NCI-H1092 (cell line): ENCODE data around the gene OR8G1.
"Not testable (repeated sequence)": the region's sequence is repeated elsewhere in the genome, so short reads cannot be mapped to it uniquely, and the experiment has no call there.

Source experiments
- DNase-seq: peaks from one replicate; lab custom pipeline; 2025; lab: John Stamatoyannopoulos, UW

OR8G1 gene, protein sequence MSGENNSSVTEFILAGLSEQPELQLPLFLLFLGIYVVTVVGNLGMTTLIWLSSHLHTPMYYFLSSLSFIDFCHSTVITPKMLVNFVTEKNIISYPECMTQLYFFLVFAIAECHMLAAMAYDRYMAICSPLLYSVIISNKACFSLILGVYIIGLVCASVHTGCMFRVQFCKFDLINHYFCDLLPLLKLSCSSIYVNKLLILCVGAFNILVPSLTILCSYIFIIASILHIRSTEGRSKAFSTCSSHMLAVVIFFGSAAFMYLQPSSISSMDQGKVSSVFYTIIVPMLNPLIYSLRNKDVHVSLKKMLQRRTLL

DNA sequence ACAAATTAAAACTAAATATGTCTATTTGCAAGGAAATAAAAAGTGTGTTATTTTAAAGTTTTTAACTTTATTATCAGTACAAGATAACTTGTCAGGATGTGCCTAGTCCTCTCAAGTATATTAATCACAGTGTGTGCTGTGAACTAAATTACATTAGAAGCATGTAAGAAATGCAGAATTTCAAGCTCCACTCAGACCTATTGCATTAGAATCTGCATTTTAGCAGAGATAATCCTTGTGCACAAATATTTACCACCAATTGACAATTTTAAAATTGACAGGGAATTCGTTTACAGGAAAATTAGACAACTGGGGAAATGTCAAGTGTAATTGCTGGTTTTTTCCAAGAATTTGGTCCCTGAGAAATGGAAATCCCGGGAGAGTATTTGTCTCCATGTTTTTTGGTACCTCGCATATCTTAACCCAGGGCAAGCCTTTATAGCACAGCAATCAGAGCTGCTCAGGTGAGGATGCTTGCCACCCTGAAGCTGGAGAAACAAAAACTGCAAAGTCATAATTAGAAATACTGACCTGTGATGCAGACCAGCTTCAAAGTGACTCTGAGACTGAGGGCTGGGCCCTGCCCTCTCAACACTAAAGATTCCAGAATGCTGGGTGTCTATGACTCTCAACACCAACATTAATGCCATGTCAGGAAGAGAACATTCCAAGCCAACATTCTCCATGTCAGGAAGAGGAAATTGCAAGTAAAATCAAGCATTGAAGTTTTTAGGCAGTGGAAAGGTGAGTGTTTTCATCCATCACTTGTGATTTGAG, at the start of gene OR8G1:
TSS of gene OR8G1 (plus strand) at position 475 of the 777 bp plus-strand sequence. CDS start 8,581 bp downstream, outside the sequence.
- DNase-seq = no peak

DNA sequence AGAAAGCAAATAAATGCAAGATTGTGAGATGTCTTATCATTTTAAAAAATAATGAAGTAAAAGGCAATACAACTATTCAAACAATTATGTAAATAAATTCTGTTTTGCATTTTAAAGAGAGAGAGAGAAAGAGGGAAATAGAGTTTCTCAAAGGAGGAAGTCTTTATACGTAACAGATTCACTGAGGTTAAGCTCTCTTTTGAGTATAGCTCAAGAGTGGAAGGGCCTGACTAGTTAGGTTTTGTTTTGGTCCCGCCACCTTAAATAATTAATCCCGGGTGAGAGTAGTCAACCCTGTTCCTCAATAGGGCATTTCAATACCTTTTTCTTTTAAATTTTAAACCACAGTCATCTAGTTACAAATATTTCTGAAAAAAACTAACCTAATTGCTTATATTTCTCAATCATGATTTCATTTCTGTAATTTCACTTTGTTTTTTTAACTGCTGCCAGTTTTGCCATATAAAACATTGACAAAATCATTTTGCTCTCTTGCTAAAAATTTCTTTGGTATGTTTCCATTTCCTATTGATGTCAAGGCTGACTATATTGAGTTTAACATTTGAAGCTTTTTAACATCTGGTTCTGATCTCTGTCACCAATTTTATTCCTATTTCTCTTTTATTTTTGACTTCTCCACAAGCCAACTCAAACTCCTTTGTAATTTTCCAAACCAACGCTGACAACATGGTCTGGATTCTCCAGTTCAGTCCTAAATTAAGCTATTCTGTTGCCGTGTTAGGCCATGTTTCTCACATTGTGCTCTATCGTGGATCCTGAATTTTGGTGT, 47.5 kb upstream of the OR8G1 start:
- DNase-seq = no peak

DNA sequence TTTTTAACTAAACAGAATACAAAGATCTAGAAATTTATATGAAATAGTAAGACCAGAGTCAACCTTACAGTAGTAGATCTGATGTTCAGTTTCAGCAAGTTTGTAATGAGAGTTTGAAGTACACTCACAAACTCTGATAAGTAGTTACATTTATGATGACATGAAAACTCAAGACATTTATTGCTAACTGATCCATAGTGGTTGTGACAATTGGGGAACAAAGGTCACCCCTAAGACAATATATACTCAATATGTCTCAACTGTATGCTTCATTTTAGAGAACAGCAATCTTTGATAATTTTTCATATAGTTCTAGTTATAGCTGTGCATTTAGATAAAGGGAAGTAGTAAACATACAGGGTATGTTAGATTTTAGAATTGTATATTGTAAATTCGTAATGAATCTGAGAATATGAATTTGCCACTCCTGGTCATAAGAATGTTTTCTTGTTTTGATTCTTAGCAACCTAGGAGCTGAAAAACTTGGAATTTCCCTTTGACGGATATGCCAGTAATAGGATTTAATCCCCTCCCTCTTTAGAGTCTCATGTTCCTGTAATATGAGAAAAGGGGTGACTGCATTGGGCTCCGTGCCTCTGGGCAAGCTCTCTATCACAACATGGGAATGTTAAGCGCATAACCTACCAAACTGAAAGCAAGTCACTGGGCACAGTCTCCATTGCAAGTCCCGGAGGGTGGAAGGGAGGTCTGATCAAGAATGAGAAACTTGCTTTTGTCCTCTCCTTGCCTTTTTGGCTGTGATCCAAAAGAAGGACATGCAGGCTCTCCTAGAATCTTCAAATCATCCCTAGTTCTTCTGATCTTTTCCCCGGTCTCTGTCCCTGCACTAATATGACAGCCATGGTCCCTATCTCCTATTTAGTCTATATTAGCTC, 46.4 kb upstream of the OR8G1 start:
- no peak for DNase-seq

DNA sequence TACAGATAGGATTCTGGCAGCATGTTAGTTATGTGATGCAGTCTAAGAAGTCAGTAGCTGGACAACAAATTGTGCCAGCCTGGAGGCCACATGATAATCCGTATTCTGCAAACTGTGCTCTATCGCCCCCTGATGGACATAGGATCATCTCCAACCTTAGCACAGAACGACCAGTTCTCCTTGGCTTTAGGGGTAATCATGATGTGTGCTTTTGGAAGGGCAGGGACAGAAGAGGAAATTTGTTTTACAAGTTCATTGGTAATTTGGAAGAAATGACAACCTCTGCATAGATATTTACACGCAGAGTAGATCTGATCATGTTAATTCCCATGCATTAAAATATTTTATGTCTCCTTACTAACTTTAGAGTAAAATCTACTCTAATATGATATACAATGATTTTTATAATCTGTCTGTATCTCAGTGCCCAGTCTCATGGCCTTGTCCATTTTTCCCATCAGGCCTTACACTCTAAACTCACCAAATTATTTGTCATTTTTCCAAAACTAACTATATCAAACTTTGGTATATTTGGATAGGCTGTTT, 45.6 kb upstream of the OR8G1 start:
- DNase-seq = peak; percentile 52

DNA sequence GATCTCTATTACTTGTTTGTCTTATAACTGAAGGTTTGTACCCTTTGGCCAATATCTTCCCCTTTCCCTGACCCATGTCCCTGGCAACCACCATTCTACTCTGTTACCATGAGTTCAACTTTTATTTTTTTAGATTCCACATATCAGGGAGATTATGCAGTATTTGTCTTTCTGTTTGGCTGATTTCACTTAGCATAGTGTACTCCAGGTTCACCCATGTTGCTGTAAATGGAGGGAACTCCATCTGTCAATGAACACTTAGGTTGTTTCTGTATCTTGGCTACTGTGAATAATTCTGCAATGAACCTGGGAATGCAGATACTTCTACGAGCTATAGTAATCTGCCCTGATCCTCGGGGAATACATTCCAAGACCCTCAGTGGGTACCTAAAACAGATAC, 42.9 kb upstream of the OR8G1 start:
- no peak for DNase-seq

DNA sequence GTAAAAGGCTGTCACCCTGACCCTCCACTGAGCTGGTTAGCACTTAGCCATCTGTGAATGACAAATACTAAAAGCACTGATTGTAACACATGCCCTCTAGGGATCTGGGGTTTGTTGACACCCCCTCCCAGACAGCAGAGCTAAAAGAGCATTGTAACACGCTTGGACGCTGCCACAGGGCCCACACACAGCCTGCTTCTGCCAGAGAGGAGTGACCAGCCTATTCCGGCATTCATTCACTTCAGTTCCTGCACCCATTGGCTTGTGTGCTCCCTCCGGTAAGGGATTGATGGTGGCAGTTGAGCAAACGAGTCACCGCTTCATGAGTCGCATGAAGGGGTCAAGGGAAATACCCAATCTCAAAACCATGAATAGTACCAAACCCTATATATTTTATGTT, 42.0 kb upstream of the OR8G1 start:
- no peak for DNase-seq

DNA sequence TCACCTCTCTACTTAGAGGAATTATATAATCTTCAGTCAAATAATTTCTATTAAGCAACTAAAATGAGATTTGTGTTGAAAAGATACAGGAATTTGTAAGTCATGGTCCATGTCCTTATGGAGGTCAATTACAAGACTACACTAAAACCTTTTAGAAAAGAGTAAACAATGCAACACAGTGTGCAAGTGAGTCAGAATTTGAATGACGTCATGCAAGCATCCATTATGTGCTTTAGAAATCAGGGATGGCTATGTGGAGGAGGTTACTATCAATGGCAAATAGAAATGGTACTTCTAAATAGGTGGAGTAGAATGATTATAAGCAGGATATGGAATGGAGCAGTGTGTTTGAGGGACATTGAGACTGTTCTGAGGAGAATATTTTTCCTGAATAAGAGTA, 41.2 kb upstream of the OR8G1 start:
- DNase-seq = no peak

DNA sequence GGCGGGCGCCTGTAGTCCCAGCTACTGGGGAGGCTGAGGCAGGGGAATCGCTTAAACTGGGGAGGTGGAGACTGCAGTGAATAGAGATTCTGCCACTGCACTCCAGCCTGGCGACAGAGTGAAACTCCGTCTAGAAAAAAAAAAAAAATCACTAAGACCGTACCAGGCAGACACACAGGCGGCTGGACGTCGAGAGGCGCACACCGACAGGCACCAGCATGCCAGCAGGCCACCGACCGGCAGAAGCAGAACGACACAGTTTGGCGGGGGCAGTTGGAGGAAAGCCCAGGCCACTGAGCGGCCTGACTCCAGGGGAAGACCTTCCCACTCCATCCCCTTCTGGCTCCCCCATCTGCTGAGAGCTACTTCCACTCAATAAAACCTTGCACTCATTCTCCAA, 40.2 kb upstream of the OR8G1 start:
- no peak for DNase-seq

DNA sequence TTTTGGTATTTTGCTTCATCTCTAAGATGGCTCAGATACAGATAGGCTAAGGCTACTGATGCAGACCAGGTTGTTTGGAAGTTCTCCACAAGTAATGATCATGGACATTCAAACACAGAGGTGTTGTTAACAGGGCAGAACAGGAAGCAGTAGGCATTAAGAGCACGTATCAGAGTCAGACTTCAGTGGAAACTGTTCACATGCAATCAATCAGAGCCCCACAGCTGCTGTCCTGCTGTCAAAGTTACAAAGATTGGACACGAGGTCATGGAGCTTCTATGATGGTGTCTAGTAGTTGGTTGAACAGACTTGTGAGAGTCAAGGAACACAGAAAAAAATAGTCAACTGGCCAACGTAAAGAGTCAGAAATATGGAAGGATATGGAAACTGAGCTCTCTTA, 37.9 kb upstream of the OR8G1 start:
- DNase-seq = no peak

DNA sequence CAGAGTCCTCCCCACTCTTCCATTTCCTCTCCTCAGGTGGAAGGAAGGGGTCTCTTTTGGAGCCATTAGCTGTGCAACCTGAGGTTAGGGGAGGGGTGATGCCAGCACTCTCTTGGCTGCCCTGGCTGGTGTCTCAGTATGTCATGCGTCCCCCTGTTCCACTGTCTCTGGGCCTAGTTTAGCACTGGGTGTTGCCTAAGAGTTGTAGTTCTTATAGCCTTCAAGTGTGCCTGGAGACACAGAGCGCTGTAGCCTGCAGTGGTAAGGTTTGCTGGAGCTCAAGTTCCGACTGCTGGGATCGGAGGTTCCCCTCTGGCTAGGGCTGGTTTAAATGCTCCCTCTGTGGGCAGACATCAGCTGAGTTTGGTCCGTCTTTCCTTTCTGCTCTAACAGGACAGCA, 36.9 kb upstream of the OR8G1 start:
- DNase-seq = no peak

DNA sequence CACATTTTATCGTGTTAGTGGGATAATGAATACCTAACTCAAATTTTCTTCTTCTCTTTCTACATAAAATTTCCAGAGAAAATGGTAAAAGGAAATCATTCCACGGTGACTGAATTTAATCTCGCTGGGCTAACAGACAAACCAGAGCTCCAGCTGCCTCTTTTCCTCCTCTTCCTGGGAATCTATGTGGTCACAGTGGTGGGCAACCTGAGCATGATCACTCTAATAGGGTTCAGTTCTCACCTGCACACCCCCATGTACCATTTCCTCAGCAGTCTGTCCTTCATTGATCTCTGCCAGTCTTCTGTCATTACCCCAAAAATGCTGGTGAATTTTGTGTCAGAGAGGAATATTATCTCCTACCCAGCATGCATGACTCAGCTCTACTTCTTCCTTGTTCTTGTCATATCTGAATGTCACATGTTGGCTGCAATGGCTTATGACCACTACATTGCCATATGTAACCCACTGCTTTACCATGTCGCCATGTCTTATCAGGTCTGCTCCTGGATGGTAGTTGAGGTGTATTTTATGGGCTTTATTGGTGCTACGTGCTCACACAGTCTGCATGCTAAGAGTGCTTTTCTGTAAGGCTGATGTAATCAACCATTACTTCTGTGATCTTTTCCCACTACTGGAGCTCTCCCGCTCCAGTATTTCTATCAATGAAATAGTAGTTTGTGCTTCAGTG, 33.6 kb upstream of the OR8G1 start:
- DNase-seq = no peak

DNA sequence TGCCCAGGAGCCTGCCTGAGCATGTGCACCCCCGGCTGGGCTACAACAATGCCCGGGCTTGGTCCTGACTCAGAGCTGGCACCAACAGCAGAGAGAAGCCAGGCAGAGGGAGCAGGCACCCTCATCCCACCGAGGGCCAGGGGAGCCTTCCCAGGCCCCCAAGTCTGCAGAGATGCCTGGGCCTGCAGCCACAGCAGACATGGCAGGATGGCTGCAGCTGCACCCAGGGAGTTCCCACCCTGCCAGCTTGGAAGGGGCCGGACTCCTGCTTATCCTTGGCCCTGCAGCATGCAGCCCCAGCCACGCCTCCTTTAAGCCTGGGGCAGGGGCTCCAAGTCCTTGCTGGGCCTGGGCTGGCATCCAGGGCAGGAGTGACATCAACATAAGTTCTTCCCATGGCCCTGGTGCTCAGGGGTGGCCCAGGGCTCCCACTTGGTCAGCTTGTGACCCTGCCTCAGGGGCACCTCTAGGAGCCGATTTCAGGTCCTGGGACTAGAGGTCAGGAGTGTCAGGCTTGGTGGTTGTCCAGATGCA, 31.0 kb upstream of the OR8G1 start:
- no peak for DNase-seq

DNA sequence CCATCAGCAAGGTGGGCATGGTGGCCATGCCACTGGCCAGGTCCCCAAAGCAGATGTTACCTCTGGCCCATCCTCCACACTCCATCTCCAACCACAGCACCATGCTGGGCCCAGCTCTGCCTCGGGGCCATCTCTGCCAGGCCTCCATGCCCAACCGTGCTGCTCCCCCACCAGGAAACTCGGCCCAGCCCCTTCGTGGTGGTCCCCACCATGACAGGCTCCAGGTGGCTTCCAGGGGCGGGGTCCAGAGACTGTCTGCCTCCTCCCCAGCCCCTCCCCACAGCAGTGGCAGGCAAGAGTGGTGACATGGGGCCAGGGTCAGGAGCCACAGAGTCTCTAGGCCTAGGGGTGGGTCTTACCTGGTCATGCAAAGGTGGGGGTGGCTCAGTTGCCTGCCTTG, 30.5 kb upstream of the OR8G1 start:
- no peak for DNase-seq

DNA sequence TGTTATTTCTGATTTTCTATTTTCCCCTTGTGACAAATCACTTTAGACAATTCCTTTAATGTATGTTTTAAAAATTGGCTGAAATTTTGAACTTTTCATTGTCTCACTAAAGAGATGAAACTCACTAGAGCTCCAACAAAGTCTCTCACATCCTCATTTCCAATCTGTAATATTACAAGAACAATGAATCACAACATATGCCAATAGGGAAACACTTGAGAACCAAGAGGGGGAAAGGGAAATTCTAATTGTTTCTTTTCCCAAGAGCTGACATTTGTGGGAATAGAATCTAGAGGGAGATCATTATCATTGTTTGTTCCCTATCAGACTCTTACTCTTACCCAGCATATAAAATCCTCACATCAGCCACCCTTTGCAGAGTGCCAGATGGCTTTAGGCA, 29.6 kb upstream of the OR8G1 start:
- DNase-seq = no peak

DNA sequence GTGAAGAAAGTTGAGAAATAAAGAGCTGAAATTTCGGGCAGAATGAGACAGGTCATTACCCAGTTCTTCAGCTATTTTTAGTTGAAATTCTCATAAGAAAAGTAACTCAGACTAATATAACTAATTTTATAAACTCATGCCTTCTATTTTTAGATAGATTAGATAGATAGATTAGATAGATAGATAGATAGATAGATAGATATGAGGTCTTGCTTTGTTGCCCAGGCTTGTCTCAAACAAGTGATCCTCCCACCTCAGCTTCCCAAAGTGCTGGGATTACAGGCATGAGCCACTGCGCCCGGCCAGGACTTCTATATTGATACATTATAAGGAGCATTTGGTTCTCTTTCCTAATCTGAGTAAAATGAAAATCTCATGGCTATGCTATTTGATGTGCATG, 26.9 kb upstream of the OR8G1 start:
- DNase-seq = no peak

DNA sequence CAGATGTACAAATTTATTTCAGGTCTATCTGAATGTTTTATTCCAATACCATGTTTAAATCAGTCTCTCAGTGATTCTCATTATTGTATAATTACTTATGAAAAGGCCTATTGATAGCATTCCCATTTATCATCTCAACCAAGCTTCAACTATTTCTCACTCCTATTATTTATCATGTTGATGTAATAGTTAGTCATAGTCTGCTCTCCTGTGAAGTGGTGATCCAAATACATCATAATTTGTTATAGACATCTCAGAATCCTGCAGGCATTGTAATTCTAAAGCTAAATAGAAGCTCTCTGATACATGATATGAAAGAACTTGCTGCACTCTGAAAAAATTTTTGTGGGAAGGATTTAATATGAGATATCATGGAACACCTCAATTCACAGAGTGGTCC, 21.8 kb upstream of the OR8G1 start:
- no peak for DNase-seq

DNA sequence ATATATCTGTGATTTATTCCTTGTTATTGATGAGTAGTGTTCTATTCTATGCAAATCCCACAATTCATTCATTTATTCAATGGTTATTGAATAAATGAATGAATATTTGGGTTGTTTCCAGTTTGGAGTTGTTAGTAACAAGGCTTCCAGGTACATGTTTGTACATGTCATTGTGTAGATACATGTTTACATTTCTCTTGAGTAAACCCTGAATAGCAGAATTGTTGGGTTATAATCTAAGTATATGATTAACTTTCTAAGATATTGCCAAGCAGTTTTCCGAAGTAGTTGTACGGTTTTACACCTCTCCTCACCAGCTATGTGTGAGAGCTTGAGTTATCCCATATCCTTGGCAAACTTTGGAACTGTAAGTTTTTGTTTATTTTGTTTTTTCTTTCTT, 18.5 kb upstream of the OR8G1 start:
- no peak for DNase-seq

DNA sequence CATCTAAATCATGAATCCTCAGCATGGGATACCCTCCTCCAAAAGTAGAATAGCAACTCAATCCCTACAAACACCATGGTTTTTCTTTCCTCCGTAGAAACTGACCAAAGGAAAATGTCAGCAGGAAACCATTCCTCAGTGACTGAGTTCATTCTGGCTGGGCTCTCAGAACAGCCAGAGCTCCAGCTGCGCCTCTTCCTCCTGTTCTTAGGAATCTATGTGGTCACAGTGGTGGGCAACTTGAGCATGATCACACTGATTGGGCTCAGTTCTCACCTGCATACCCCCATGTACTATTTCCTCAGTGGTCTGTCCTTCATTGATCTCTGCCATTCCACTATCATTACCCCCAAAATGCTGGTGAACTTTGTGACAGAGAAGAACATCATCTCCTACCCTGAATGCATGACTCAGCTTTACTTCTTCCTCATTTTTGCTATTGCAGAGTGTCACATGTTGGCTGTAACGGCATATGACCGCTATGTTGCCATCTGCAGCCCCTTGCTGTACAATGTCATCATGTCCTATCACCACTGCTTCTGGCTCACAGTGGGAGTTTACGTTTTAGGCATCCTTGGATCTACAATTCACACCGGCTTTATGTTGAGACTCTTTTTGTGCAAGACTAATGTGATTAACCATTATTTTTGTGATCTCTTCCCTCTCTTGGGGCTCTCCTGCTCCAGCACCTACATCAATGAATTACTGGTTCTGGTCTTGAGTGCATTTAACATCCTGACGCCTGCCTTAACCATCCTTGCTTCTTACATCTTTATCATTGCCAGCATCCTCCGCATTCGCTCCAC, 16.1 kb upstream of the OR8G1 start:
- not testable (repeated sequence) for DNase-seq

DNA sequence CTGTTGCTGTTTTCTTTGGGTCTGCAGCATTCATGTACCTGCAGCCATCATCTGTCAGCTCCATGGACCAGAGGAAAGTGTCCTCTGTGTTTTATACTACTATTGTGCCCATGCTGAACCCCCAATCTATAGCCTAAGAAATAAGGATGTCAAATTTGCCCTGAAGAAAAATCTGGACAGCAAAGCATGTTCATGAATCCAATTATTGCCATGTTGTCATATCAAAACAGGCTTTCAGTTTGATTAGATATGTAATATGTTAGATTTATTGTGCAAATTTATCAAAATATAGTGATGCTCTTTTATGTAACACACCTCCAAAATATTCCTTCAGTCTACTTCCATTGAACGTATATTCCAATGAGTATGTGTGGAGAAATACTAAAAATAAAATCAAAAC, 15.4 kb upstream of the OR8G1 start:
- no peak for DNase-seq

DNA sequence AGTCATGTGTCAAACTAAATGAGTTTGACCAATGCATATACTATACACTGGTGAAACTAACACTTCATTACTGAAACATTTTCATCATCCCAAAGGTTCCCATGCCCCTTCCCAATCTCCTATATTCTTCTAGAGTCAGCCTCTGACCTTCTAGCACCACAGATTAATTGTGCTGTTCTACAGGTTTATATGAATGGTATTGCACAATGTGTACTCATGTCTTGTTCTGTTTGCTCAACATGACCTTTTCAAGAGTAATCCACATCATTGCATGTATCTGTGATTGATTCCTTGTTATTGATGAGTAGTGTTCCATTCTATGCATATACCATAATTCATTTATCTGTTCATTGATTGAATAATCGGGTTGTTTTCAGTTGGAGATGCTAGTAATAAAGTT, 7.5 kb upstream of the OR8G1 start:
- no peak for DNase-seq
